B cell (primary cell): ENCODE results near the gene KRTAP17-1. TPM values are rescaled to one million over a fixed set of nuclear protein-coding genes. Genes with fewer than 3 reads are reported as not detected.

Experiments
- ATAC-seq: fragments of 200-7000 bp; cut with Tn5 transposase; one replicate; pipeline ENCODE4 v1.10.0; 2021; ENCODE audit warnings: low read depth, mild to moderate bottlenecking, moderate number of reproducible peaks, moderate library complexity
- CTCF ChIA-PET: fragments of 350-600 bp; sonication (Branson Sonifier 250); formaldehyde crosslinking; loops from one replicate; lab custom pipeline; 2021; ENCODE audit warnings: antibody characterized with exemption, inconsistent platforms; lab: Charles Lee
- POLR2A ChIA-PET: fragments of 350-600 bp; sonication (Branson Sonifier 250); formaldehyde crosslinking; loops from one replicate; lab custom pipeline; 2021; ENCODE audit warnings: antibody characterized with exemption; lab: Charles Lee
- DNase-seq: peaks from one replicate; pipeline ENCODE4 v3.0.0; 2013
- H2AFZ ChIP-seq: 2 replicates; pipeline ENCODE4 v1.6.1; 2012; ENCODE audit warnings: mild to moderate bottlenecking, low read depth, low read length; ENCODE audit not compliant: insufficient read depth, poor library complexity, severe bottlenecking
- H3K27ac ChIP-seq, 2 donors: 1 replicate in 1 of 2; 2 replicates in 1 of 2; pipeline ENCODE4 v1.5.1; 2012 to 2013; ENCODE audit warnings: low read length in 2 of 2, mild to moderate bottlenecking in 2 of 2, moderate library complexity in 1 of 2
- H3K27me3 ChIP-seq, 4 experiments: fragments of 200-600 bp in 1 of 4; sonication (generic) in 1 of 4; replicated peaks in 1 of 4; 1 replicate in 2 of 4; 2 replicates in 2 of 4; pipeline versions ENCODE4 v1.6.1 to v1.7.0; 2013 to 2016; ENCODE audit warnings: low read length in 3 of 4, mild to moderate bottlenecking in 2 of 4, mixed read lengths in 1 of 4, moderate library complexity in 1 of 4; ENCODE audit not compliant: insufficient read depth in 4 of 4, control insufficient read depth in 3 of 4; ENCODE audit errors: control extremely low read depth in 1 of 4
- H3K36me3 ChIP-seq, 2 experiments: replicated peaks in 1 of 2; 1 replicate in 1 of 2; 2 replicates in 1 of 2; pipeline versions ENCODE4 v1.6.1 to v1.7.1; 2013; ENCODE audit warnings: low read length in 1 of 2; ENCODE audit not compliant: insufficient read depth in 2 of 2, control insufficient read depth in 1 of 2; ENCODE audit errors: control extremely low read depth in 1 of 2, extremely low read depth in 1 of 2
- H3K4me1 ChIP-seq, 2 donors: fragments of 200-600 bp in 1 of 2; sonication (generic) in 1 of 2; 1 replicate in 1 of 2; 2 replicates in 1 of 2; pipeline versions ENCODE4 v1.5.1 to v1.6.1; 2013 to 2017; ENCODE audit warnings: low read length in 2 of 2; ENCODE audit not compliant: control insufficient read depth in 2 of 2, insufficient read depth in 2 of 2
- H3K4me2 ChIP-seq: replicated peaks from 2 replicates; pipeline ENCODE3; 2012; ENCODE audit warnings: mild to moderate bottlenecking, low read depth, low read length; ENCODE audit not compliant: poor library complexity, severe bottlenecking
- H3K4me3 ChIP-seq, 5 experiments: fragments of 200-600 bp in 1 of 5; sonication (generic) in 1 of 5; 1 replicate in 3 of 5; 2 replicates in 2 of 5; pipeline versions ENCODE4 v1.5.1 to v1.7.0; 2011 to 2016; ENCODE audit warnings: low read length in 4 of 5, mild to moderate bottlenecking in 4 of 5, low read depth in 2 of 5, control low read depth in 1 of 5, moderate library complexity in 1 of 5; ENCODE audit not compliant: insufficient read depth in 1 of 5; ENCODE audit errors: control extremely low read depth in 1 of 5, extremely low read depth in 1 of 5
- H3K79me2 ChIP-seq: fragments of 200-600 bp; sonication (generic); one replicate; pipeline ENCODE4 v1.6.0; 2016; ENCODE audit warnings: low read length; ENCODE audit not compliant: control insufficient read depth, insufficient read depth
- H3K9ac ChIP-seq: fragments of 200-600 bp; sonication (generic); 2 replicates; pipeline ENCODE4 v1.6.1; 2017; ENCODE audit warnings: mild to moderate bottlenecking, low read length, moderate library complexity
- H3K9me3 ChIP-seq, 3 donors: one replicate each; pipeline versions ENCODE4 v1.6.1 to v1.7.1; 2013; ENCODE audit warnings: low read length in 2 of 3; ENCODE audit not compliant: control insufficient read depth in 2 of 3, insufficient read depth in 1 of 3; ENCODE audit errors: control extremely low read depth in 1 of 3
- H4K20me1 ChIP-seq: 2 replicates; pipeline ENCODE4 v1.6.0; 2012; ENCODE audit warnings: mild to moderate bottlenecking, low read length; ENCODE audit not compliant: insufficient read depth, control insufficient read depth, poor library complexity, severe bottlenecking
- H3K27ac Mint-ChIP-seq: one replicate; pipeline ENCODE4 v1.8.0; 2021; ENCODE audit warnings: mixed read lengths
- H3K27me3 Mint-ChIP-seq: one replicate; pipeline ENCODE4 v1.8.0; 2021; ENCODE audit warnings: mixed read lengths
- H3K4me1 Mint-ChIP-seq: one replicate; pipeline ENCODE4 v1.8.0; 2021; ENCODE audit warnings: mixed read lengths
- H3K4me3 Mint-ChIP-seq: one replicate; pipeline ENCODE4 v1.8.0; 2021; ENCODE audit warnings: mixed read lengths
- H3K9me3 Mint-ChIP-seq: one replicate; pipeline ENCODE4 v1.8.0; 2022; ENCODE audit warnings: mixed read lengths; ENCODE audit not compliant: insufficient read depth
- EZH2 ChIP-seq: IDR thresholded peaks from 2 replicates; pipeline ENCODE4 v1.6.1; 2012; ENCODE audit warnings: borderline replicate concordance, low read depth, mild to moderate bottlenecking, moderate library complexity, low read length; ENCODE audit not compliant: insufficient read depth, poor library complexity, severe bottlenecking
- WGBS: methylation state at CpG from one replicate; pipeline ENCODE4 v1.1.5; 2013; ENCODE audit warnings: missing lambda C conversion rate; ENCODE audit not compliant: insufficient coverage; 5-methylcytosine and 5-hydroxymethylcytosine counted together
- intact Hi-C: fragments of 100-400 bp; cut with micrococcal nuclease; formaldehyde crosslinking; loops from one replicate; pipeline ENCODE4 v1.10.0; 2022
- polyA plus RNA-seq: library from polyadenylated mRNA; depleted of rRNA; stranded (reverse); fragments of >200 nt; gene quantifications from 2 replicates; pipeline ENCODE4 v1.2.3, GENCODE V29; 2012
- total RNA-seq, 2 donors: library from RNA; stranded (reverse); fragments of 120-200 nt in 1 of 2; gene quantifications; 1 replicate in 1 of 2; 2 replicates in 1 of 2; pipeline versions ENCODE4 v1.2.3 to v1.2.4, GENCODE V29; 2013 to 2022
- TF ChIP-seq, protein P1 (sequence below): fragments of 200-600 bp; IDR thresholded peaks from one replicate; pipeline ENCODE4 v1.8.0; 2022; ENCODE audit warnings: antibody characterized with exemption, mild to moderate bottlenecking

Gene KRTAP17-1
- total and polyA plus RNA-seq, 2 donors (not counting 1 experiment from before 2014, with no cell fraction given) = not detected

DNA sequence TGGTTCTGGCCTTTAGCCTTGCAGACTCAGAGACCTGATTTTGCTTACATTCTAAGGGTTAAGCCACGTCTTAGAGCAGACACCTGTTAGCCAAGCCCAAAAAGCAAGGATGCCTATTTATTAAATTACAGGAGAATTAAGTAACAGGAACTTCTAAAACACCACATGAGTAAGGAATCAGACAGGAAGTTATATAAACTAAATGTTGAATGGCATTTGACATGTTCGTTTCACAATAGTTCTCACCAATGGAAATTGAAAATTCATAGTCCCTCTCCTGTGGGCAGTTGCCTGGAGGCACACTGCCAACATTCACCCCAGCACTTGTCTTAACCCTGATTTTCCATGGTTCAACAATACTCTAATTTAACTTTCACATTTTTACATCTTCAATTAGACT lies 31.0 kb downstream of the KRTAP17-1 start:
- H3K4me1 Mint-ChIP-seq = peaks cover 4% of the 10 kb centered on the region
- POLR2A ChIA-PET = no interaction called here
- peak; percentile 0 for DNase-seq
- H3K9ac ChIP-seq = no peak overlapping the region
- no peak overlapping the region for H3K4me3 Mint-ChIP-seq
- WGBS = 0% methylated on average over 1 of the region's 2 CpGs
- H3K4me1 ChIP-seq = peaks cover 0 to 6% of the 10 kb centered on the region in 2 donors
- H3K36me3 ChIP-seq = no peaks in the 10 kb centered on the region
- no peak overlapping the region for H3K27ac Mint-ChIP-seq
- no peak overlapping the region for H3K4me2 ChIP-seq
- ATAC-seq = no peak
- H3K27me3 ChIP-seq = no peaks in the 10 kb centered on the region
- no peak overlapping the region for H3K27ac ChIP-seq
- CTCF ChIA-PET = no interaction called here
- peaks cover 30% of the 10 kb centered on the region for H3K27me3 Mint-ChIP-seq
- H3K4me3 ChIP-seq = no peak overlapping the region
- no peak for TF ChIP-seq EZH2
- TF ChIP-seq, protein P1, sequence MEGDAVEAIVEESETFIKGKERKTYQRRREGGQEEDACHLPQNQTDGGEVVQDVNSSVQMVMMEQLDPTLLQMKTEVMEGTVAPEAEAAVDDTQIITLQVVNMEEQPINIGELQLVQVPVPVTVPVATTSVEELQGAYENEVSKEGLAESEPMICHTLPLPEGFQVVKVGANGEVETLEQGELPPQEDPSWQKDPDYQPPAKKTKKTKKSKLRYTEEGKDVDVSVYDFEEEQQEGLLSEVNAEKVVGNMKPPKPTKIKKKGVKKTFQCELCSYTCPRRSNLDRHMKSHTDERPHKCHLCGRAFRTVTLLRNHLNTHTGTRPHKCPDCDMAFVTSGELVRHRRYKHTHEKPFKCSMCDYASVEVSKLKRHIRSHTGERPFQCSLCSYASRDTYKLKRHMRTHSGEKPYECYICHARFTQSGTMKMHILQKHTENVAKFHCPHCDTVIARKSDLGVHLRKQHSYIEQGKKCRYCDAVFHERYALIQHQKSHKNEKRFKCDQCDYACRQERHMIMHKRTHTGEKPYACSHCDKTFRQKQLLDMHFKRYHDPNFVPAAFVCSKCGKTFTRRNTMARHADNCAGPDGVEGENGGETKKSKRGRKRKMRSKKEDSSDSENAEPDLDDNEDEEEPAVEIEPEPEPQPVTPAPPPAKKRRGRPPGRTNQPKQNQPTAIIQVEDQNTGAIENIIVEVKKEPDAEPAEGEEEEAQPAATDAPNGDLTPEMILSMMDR = no peak
- intact Hi-C loops = no loop called here
- H3K9me3 ChIP-seq = no peaks in the 10 kb centered on the region
- H4K20me1 ChIP-seq = no peaks in the 10 kb centered on the region
- no peaks in the 10 kb centered on the region for H3K9me3 Mint-ChIP-seq
- H2AFZ ChIP-seq = no peak overlapping the region
- no peaks in the 10 kb centered on the region for H3K79me2 ChIP-seq

DNA sequence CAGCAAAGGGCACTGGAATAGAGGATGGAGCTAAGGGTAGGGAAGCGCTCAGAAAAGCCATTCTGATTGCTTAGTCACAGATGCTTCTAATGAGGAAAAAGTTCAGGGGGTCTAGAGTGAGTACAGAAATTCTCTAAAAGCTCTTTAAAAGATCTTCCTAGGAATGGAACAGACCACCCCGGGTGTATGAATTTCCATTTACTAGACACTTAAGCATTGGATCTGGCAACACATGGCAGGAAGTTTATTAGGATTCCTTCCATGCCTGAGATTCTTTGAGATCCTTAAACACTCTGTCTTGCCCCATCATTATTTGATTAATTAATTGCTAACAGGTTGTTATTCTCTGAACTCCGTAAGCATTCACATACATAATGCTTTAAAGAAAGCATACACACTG lies 31.5 kb downstream of the KRTAP17-1 start:
- Histone ChIP-seq H4K20me1 (no peaks in the 10 kb centered on the region), H3K9me3 (no peaks in the 10 kb centered on the region), H3K9ac (no peak overlapping the region), H3K27ac (no peak overlapping the region), H3K27me3 (no peaks in the 10 kb centered on the region), H2AFZ (no peak overlapping the region), H3K79me2 (no peaks in the 10 kb centered on the region), H3K4me1 (peaks cover 0 to 4% of the 10 kb centered on the region in 2 donors), H3K4me3 (no peak overlapping the region), H3K4me2 (no peak overlapping the region), H3K36me3 (no peaks in the 10 kb centered on the region)
- WGBS = no CpG with 5 or more reads among the region's 3 CpGs
- ChIA-PET POLR2A (no interaction called here), CTCF (no interaction called here)
- Mint-ChIP-seq H3K27me3 (peaks cover 34% of the 10 kb centered on the region), H3K4me1 (peaks cover 3% of the 10 kb centered on the region), H3K9me3 (no peaks in the 10 kb centered on the region), H3K4me3 (no peak overlapping the region), H3K27ac (no peak overlapping the region)
- ATAC-seq (no peak), DNase-seq (peak; percentile 0)
- TF ChIP-seq, protein P1 = no peak
- no peak for TF ChIP-seq EZH2
- intact Hi-C loops = no loop called here
